AG04450 (cell line): ENCODE measurements around the gene SLIT3. TPM values are rescaled to one million over a fixed set of nuclear protein-coding genes. Genes with fewer than 3 reads are reported as not detected.

ENCODE experiments used
- CTCF ChIA-PET: fragments of 300-600, 350-600 bp; formaldehyde crosslinking; extraction: SDS; loops from one replicate; lab custom pipeline; 2022; ENCODE audit warnings: antibody characterized with exemption, inconsistent platforms; lab: Charles Lee
- POLR2A ChIA-PET: fragments of 350-600 bp; formaldehyde crosslinking; extraction: SDS; loops from one replicate; lab custom pipeline; 2021; ENCODE audit warnings: antibody characterized with exemption, inconsistent platforms; lab: Yijun Ruan, JAX
- DNase-seq: peaks from one replicate; pipeline ENCODE4 v3.0.0-alpha.2; 2011; ENCODE audit warnings: low read depth, low spot score
- H3K27ac ChIP-seq: one replicate; pipeline ENCODE4 v1.5.1; 2012; ENCODE audit warnings: low read depth, low read length, control low read depth
- H3K27me3 ChIP-seq: one replicate; pipeline ENCODE4 v1.6.0; 2012; ENCODE audit warnings: low read length; ENCODE audit not compliant: control insufficient read depth, insufficient read depth
- H3K4me3 ChIP-seq: 2 replicates; pipeline ENCODE4 v1.5.1; 2011; ENCODE audit warnings: mild to moderate bottlenecking, low read depth, low read length, control low read depth
- H3K9me3 ChIP-seq: 2 replicates; pipeline ENCODE4 v1.5.1; 2012; ENCODE audit warnings: low read length; ENCODE audit not compliant: control insufficient read depth, insufficient read depth
- CTCF ChIP-seq: IDR thresholded peaks from 2 replicates; pipeline ENCODE4 v1.5.1; 2011; ENCODE audit warnings: low read depth, low read length, control low read depth, inconsistent platforms
- polyA plus RNA-seq: library from polyadenylated mRNA; depleted of rRNA; stranded (reverse); fragments of >200 nt; gene quantifications from 2 replicates; pipeline ENCODE4 v1.2.3, GENCODE V29; 2011

The SLIT3 gene
- polyA plus RNA-seq, 1 experiment = 0.26 TPM

- Histone ChIP-seq H3K27me3 (no peaks in the 10 kb centered on the region), H3K4me3 (no peak overlapping the region), H3K9me3 (no peaks in the 10 kb centered on the region), H3K27ac (no peak overlapping the region)
- TF ChIP-seq CTCF = no peak
- DNase-seq = no peak
- ChIA-PET POLR2A (no interaction called here), CTCF (interaction anchor here (1.0 kb wide), 1 partner anchor 252 kb away, joined by 3 read pairs; no protein-coding TSS in a partner anchor)
Measured at GRCh38 chr5:168734119-168734518, 566.8 kb downstream of the SLIT3 start.

- H3K4me3 ChIP-seq = no peak overlapping the region
- H3K9me3 ChIP-seq = no peaks in the 10 kb centered on the region
- ChIA-PET CTCF (no interaction called here), POLR2A (no interaction called here)
- no peak for DNase-seq
- no peak for TF ChIP-seq CTCF
- H3K27ac ChIP-seq = no peak overlapping the region
- H3K27me3 ChIP-seq = peaks cover 2% of the 10 kb centered on the region
Measured at GRCh38 chr5:168728546-168729211, 572.3 kb downstream of the SLIT3 start.

GRCh38 chr5:168727547-168727946, 573.4 kb downstream of the SLIT3 start:
- no peaks in the 10 kb centered on the region for H3K9me3 ChIP-seq
- peaks cover 2% of the 10 kb centered on the region for H3K27me3 ChIP-seq
- ChIA-PET CTCF (no interaction called here), POLR2A (no interaction called here)
- no peak overlapping the region for H3K4me3 ChIP-seq
- no peak for TF ChIP-seq CTCF
- no peak for DNase-seq
- H3K27ac ChIP-seq = no peak overlapping the region

- H3K27me3 ChIP-seq = peaks cover 2% of the 10 kb centered on the region
- ChIA-PET CTCF (no interaction called here), POLR2A (no interaction called here)
- no peak overlapping the region for H3K27ac ChIP-seq
- H3K9me3 ChIP-seq = no peaks in the 10 kb centered on the region
- DNase-seq = no peak
- H3K4me3 ChIP-seq = no peak overlapping the region
- no peak for TF ChIP-seq CTCF
Measured at GRCh38 chr5:168726342-168726741, 574.6 kb downstream of the SLIT3 start.

- POLR2A ChIA-PET = no interaction called here
Measured at GRCh38 chr5:168724227-168724626, 576.7 kb downstream of the SLIT3 start.

More at GRCh38 chr5:168724227-168724626, 576.7 kb downstream of the SLIT3 start:
- Histone ChIP-seq H3K9me3 (no peaks in the 10 kb centered on the region), H3K27ac (no peak overlapping the region), H3K4me3 (no peak overlapping the region), H3K27me3 (peaks cover 2% of the 10 kb centered on the region)
- no peak for TF ChIP-seq CTCF
- no peak for DNase-seq
- CTCF ChIA-PET = no interaction called here
